GM19468 (cell line): ENCODE data around the gene SV2B.
A peak's percentile ranks its signal among the peaks of the same experiment; 100 is the strongest.

ENCODE experiments used
- ATAC-seq: cut with Tn5 transposase; IDR thresholded peaks from one replicate; pipeline ENCODE4 v1.9.1; 2021; ENCODE audit warnings: mild to moderate bottlenecking, moderate library complexity, moderate number of reproducible peaks; ENCODE audit not compliant: unreplicated experiment; ENCODE audit errors: extremely low read depth

The SV2B gene

GRCh38 chr15:91258415-91258759, 158.3 kb downstream of the SV2B start:
- ATAC-seq: no peak

GRCh38 chr15:91259077-91259476, 159.0 kb downstream of the SV2B start:
- ATAC-seq: no peak

- ATAC-seq: no peak
Observed at GRCh38 chr15:91261345-91261744, 161.3 kb downstream of the SV2B start.

GRCh38 chr15:91263632-91264531, 163.8 kb downstream of the SV2B start:
- no peak for ATAC-seq

GRCh38 chr15:91264651-91265351, 164.7 kb downstream of the SV2B start:
- ATAC-seq: no peak

GRCh38 chr15:91265416-91265940, 165.4 kb downstream of the SV2B start:
- no peak for ATAC-seq

GRCh38 chr15:91268510-91268909, 168.5 kb downstream of the SV2B start:
- ATAC-seq: no peak

GRCh38 chr15:91270747-91271146, 170.7 kb downstream of the SV2B start:
- ATAC-seq: no peak

GRCh38 chr15:91271565-91272153, 171.6 kb downstream of the SV2B start:
- no peak for ATAC-seq

- no peak for ATAC-seq
Observed at GRCh38 chr15:91275844-91276243, 175.8 kb downstream of the SV2B start.

- ATAC-seq: no peak
Observed at GRCh38 chr15:91278951-91279350, 178.9 kb downstream of the SV2B start.

GRCh38 chr15:91279486-91279885, 179.4 kb downstream of the SV2B start:
- no peak for ATAC-seq

GRCh38 chr15:91281947-91282346, 181.9 kb downstream of the SV2B start:
- no peak for ATAC-seq

GRCh38 chr15:91282486-91282885, 182.4 kb downstream of the SV2B start:
- ATAC-seq: no peak

- ATAC-seq: no peak
Observed at GRCh38 chr15:91283155-91283554, 183.1 kb downstream of the SV2B start.

GRCh38 chr15:91284758-91285466, 184.9 kb downstream of the SV2B start:
- no peak for ATAC-seq

GRCh38 chr15:91289324-91289723, 189.3 kb downstream of the SV2B start:
- no peak for ATAC-seq

GRCh38 chr15:91290553-91290952, 190.5 kb downstream of the SV2B start:
- ATAC-seq: no peak

- peak; percentile 30 for ATAC-seq
Observed at GRCh38 chr15:91291673-91292072, 191.6 kb downstream of the SV2B start.

- no peak for ATAC-seq
Observed at GRCh38 chr15:91294344-91294743, 194.3 kb downstream of the SV2B start.
